Calu3 (cell line): ENCODE measurements around the gene UTS2B. TPM values are rescaled to one million over a fixed set of nuclear protein-coding genes. Genes with fewer than 3 reads are reported as not detected.

Experiments
- BruUV-seq: library from RNA; stranded (reverse); fragments of 400-500 nt; replicated peaks from 2 replicates; lab custom pipeline; 2021; lab: Mats Ljungman, UMichigan
- CTCF ChIA-PET: fragments of 300-600 bp; sonication (Branson Sonifier 250); formaldehyde crosslinking; loops from one replicate; lab custom pipeline; 2022; ENCODE audit warnings: antibody characterized with exemption; lab: Charles Lee
- DNase-seq: peaks from one replicate; pipeline ENCODE4 v3.0.0; 2022
- H3K27ac Mint-ChIP-seq: one replicate; pipeline ENCODE4 v1.8.0; 2022; ENCODE audit warnings: mixed read lengths; ENCODE audit not compliant: unreplicated experiment
- H3K27me3 Mint-ChIP-seq: one replicate; pipeline ENCODE4 v1.8.0; 2022; ENCODE audit warnings: mixed read lengths; ENCODE audit not compliant: unreplicated experiment
- H3K36me3 Mint-ChIP-seq: one replicate; pipeline ENCODE4 v1.8.0; 2022; ENCODE audit warnings: mild to moderate bottlenecking, moderate library complexity, mixed read lengths; ENCODE audit not compliant: insufficient read depth, unreplicated experiment
- H3K4me1 Mint-ChIP-seq: one replicate; pipeline ENCODE4 v1.8.0; 2022; ENCODE audit warnings: mild to moderate bottlenecking, low read depth, mixed read lengths; ENCODE audit not compliant: unreplicated experiment
- H3K4me3 Mint-ChIP-seq: one replicate; pipeline ENCODE4 v1.8.0; 2022; ENCODE audit warnings: mild to moderate bottlenecking, low read depth, moderate library complexity, mixed read lengths; ENCODE audit not compliant: unreplicated experiment
- H3K9me3 Mint-ChIP-seq: one replicate; pipeline ENCODE4 v1.8.0; 2022; ENCODE audit warnings: low read depth, mixed read lengths; ENCODE audit not compliant: unreplicated experiment
- CTCF ChIP-seq: fragments of 200-600 bp; IDR thresholded peaks from one replicate; pipeline ENCODE4 v1.8.0; 2022; ENCODE audit warnings: antibody characterized with exemption; ENCODE audit not compliant: unreplicated experiment
- intact Hi-C: fragments of 100-400 bp; cut with micrococcal nuclease; formaldehyde crosslinking; loops from one replicate; pipeline ENCODE4 v1.10.0; 2022; ENCODE audit not compliant: unreplicated experiment
- total RNA-seq: library from RNA; stranded (reverse); gene quantifications from 2 replicates; pipeline ENCODE4 v1.2.3, GENCODE V29; 2022

Gene UTS2B
- total RNA-seq, 1 experiment from 2014 or later: 1.5 TPM

DNA sequence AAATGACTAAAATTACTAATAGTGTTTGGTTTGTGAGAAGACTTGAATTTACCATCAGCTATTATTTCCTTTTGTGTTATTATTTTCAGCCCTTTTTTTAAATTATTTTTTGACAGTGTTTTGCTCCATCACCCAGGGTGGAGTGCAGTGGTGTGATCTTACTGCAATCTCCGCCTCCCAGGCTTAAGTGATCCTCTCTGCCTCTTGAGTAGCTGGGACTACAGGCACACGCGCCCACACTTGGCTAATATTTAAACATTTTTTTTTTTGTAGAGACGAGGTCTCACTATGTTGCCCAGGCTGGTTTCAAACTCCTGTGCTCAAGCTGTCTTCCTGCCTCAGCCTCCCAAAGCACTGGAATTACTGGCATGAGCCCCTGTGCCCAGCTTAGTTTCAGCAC, 31.7 kb upstream of the UTS2B start:
- CTCF ChIA-PET: no interaction called here
- Mint-ChIP-seq H3K4me1 (peaks cover 73% of the 10 kb centered on the region), H3K27ac (peak overlapping the region; percentile 67), H3K36me3 (peaks cover 54% of the 10 kb centered on the region), H3K27me3 (no peaks in the 10 kb centered on the region), H3K4me3 (no peak overlapping the region), H3K9me3 (no peaks in the 10 kb centered on the region)
- no TSS peak for BruUV-seq
- intact Hi-C loops: no loop called here
- TF ChIP-seq CTCF: no peak
- no peak for DNase-seq

DNA sequence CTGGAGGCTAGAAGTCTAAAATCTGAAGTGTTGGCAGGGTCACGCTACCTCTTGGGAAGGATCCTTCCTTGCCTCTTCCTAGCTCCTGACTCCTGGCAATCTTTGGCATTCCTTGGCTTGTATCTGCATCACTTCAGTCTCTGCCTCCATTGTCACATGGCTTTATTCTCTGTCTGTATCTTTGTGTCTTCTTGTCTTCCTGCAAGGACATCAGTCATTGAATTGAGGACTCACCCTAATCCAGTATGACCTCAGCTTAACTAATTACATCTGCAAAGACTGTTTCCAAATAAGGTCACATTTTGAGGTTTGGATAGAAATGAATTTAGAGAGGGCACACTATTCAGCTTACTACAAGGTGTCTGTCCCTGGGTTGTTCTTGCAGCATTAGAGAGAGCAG, 31.1 kb upstream of the UTS2B start:
- no TSS peak for BruUV-seq
- no peaks in the 10 kb centered on the region for H3K27me3 Mint-ChIP-seq
- H3K9me3 Mint-ChIP-seq: no peaks in the 10 kb centered on the region
- no peak for DNase-seq
- no peak overlapping the region for H3K4me3 Mint-ChIP-seq
- peaks cover 53% of the 10 kb centered on the region for H3K36me3 Mint-ChIP-seq
- H3K27ac Mint-ChIP-seq: peak overlapping the region; percentile 67
- H3K4me1 Mint-ChIP-seq: peaks cover 78% of the 10 kb centered on the region
- CTCF ChIA-PET: interaction anchor here (0.6 kb wide), 1 partner anchor 18 kb away, joined by 4 read pairs; no protein-coding TSS in a partner anchor
- TF ChIP-seq CTCF: no peak
- intact Hi-C loops: no loop called here

DNA sequence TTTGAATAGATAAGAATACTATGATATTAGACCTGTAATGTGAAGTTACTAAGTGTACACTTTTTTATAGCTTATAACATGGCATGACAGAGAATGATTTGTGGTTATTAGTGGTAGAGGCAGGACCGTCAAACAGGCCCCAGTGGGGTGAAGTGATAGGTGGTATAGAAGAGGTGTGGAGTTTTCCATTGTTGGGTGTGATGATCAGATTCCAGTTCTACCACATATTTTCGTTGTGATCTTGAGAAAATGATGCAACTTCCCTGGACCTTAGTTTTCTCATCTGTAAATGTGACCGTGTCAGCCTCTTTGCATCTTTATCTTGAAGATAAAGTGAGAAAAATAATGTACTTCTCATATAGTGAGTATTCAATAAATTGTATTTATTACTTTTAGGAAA, 30.3 kb upstream of the UTS2B start:
- peaks cover 46% of the 10 kb centered on the region for H3K36me3 Mint-ChIP-seq
- peaks cover 78% of the 10 kb centered on the region for H3K4me1 Mint-ChIP-seq
- peak overlapping the region; percentile 31 for H3K4me3 Mint-ChIP-seq
- DNase-seq: peak; percentile 42
- no peaks in the 10 kb centered on the region for H3K27me3 Mint-ChIP-seq
- TF ChIP-seq CTCF: no peak
- peak overlapping the region; percentile 67 for H3K27ac Mint-ChIP-seq
- H3K9me3 Mint-ChIP-seq: no peaks in the 10 kb centered on the region
- CTCF ChIA-PET: interaction anchor here (0.8 kb wide), 1 partner anchor 115 kb away, joined by 6 read pairs; no protein-coding TSS in a partner anchor
- intact Hi-C loops: no loop called here
- no TSS peak for BruUV-seq

GRCh38 chr3:191358929-191359328, 28.6 kb upstream of the UTS2B start:
- Mint-ChIP-seq H3K4me3 (peak overlapping the region; percentile 20), H3K4me1 (peaks cover 67% of the 10 kb centered on the region), H3K36me3 (peaks cover 35% of the 10 kb centered on the region), H3K27me3 (no peaks in the 10 kb centered on the region), H3K27ac (peak overlapping the region; percentile 76), H3K9me3 (no peaks in the 10 kb centered on the region)
- intact Hi-C loops: loop anchor here (10.0 kb wide), 1 partner anchor 114 kb away; no protein-coding TSS in a partner anchor
- CTCF ChIA-PET: interaction anchor here (0.6 to 1.1 kb wide), 4 partner anchors 25 to 245 kb away, joined by 3 to 4 read pairs (median 3); no protein-coding TSS in a partner anchor
- no peak for DNase-seq
- no peak for TF ChIP-seq CTCF
- BruUV-seq: no TSS peak
